ENCODE data around the gene DTNB. TPM values are rescaled to one million over a fixed set of nuclear protein-coding genes. Genes with fewer than 3 reads are reported as not detected.

DTNB gene
- polyA plus RNA-seq, 1 of the 3 experiments (the other 2 are of a cell fraction): 15.3 TPM

DNA sequence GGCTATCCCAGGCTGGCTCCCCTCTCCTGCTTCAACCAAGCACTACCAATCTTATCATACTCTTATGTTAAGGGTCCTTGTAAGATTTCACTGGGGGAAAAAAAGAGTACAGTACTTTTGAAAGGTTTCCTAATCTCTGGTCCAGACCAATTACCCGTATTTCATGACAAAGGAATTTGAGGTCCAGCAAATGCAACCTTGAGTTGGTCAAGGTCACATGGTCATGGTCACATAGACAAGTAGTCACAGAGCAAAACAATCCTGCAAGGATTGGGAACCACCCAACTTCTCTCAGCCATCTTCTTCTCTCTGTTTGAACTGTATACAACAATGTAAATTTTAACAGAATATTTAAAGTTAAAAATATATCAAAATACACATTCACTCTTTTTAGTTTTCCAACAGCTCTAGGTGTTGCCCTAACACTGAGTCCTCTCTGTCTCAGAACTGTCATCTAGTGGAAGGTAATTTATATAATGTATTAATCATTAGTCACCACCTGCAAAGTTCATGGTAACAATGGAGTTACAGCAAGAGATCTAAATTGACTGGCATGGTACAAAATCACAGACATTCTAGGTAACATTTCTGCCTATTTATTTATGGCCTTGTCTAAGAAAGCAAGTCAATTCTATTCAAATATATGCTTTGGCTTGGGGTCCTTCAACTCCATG, 21.5 kb downstream of the DTNB start:
- no peaks in the 10 kb centered on the region for H3F3A ChIP-seq (replicated peaks; ENCODE audit: insufficient read depth)
- no peaks in the 10 kb centered on the region for H3K36me3 ChIP-seq (replicated peaks in 1 of 2; ENCODE audit: control insufficient read depth in 1 of 2, insufficient read depth in 2 of 2, low read length in 1 of 2)
- no peak overlapping the region for H2AFZ ChIP-seq (ENCODE audit: low read depth)
- H3K4me1 ChIP-seq (ENCODE audit: control insufficient read depth in 1 of 2, insufficient read depth in 2 of 2, low read depth in 1 of 2, low read length in 1 of 2): peaks cover 0 to 2% of the 10 kb centered on the region in 2 experiments; a peak in 2 of 4 replicates
- no peaks in the 10 kb centered on the region for H3K9me3 ChIP-seq
- H3K79me2 ChIP-seq (ENCODE audit: insufficient read depth): peaks cover 4% of the 10 kb centered on the region
- POLR2A ChIA-PET: no interaction called here
- TF ChIP-seq, protein P1, sequence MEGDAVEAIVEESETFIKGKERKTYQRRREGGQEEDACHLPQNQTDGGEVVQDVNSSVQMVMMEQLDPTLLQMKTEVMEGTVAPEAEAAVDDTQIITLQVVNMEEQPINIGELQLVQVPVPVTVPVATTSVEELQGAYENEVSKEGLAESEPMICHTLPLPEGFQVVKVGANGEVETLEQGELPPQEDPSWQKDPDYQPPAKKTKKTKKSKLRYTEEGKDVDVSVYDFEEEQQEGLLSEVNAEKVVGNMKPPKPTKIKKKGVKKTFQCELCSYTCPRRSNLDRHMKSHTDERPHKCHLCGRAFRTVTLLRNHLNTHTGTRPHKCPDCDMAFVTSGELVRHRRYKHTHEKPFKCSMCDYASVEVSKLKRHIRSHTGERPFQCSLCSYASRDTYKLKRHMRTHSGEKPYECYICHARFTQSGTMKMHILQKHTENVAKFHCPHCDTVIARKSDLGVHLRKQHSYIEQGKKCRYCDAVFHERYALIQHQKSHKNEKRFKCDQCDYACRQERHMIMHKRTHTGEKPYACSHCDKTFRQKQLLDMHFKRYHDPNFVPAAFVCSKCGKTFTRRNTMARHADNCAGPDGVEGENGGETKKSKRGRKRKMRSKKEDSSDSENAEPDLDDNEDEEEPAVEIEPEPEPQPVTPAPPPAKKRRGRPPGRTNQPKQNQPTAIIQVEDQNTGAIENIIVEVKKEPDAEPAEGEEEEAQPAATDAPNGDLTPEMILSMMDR (IDR thresholded peaks at IDR 0.05): no peak
- TF ChIP-seq, protein P2, sequence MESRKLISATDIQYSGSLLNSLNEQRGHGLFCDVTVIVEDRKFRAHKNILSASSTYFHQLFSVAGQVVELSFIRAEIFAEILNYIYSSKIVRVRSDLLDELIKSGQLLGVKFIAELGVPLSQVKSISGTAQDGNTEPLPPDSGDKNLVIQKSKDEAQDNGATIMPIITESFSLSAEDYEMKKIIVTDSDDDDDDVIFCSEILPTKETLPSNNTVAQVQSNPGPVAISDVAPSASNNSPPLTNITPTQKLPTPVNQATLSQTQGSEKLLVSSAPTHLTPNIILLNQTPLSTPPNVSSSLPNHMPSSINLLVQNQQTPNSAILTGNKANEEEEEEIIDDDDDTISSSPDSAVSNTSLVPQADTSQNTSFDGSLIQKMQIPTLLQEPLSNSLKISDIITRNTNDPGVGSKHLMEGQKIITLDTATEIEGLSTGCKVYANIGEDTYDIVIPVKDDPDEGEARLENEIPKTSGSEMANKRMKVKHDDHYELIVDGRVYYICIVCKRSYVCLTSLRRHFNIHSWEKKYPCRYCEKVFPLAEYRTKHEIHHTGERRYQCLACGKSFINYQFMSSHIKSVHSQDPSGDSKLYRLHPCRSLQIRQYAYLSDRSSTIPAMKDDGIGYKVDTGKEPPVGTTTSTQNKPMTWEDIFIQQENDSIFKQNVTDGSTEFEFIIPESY (IDR thresholded peaks at IDR 0.05; ENCODE audit: borderline replicate concordance, low read depth): no peak
- TF ChIP-seq TAF1 (IDR thresholded peaks at IDR 0.05; ENCODE audit: borderline replicate concordance, low read depth, low read length) (no peak), GATA2 (CRISPR knock-in tag; IDR thresholded peaks at IDR 0.05) (no peak), SIN3A (IDR thresholded peaks at IDR 0.05; ENCODE audit: borderline replicate concordance, low read depth, low read length) (no peak), FOXM1 (IDR thresholded peaks at IDR 0.05; ENCODE audit: low read depth) (no peak), SMC3 (IDR thresholded peaks at IDR 0.05; ENCODE audit: low read depth, low read length) (no peak), MEF2A (IDR thresholded peaks at IDR 0.05; ENCODE audit: borderline replicate concordance, low read depth) (no peak), RCOR1 (IDR thresholded peaks at IDR 0.05; ENCODE audit: low read length) (no peak)
- TF ChIP-seq, protein P3, sequence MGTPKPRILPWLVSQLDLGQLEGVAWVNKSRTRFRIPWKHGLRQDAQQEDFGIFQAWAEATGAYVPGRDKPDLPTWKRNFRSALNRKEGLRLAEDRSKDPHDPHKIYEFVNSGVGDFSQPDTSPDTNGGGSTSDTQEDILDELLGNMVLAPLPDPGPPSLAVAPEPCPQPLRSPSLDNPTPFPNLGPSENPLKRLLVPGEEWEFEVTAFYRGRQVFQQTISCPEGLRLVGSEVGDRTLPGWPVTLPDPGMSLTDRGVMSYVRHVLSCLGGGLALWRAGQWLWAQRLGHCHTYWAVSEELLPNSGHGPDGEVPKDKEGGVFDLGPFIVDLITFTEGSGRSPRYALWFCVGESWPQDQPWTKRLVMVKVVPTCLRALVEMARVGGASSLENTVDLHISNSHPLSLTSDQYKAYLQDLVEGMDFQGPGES (IDR thresholded peaks at IDR 0.05; ENCODE audit: low read depth, low read length): no peak
- TF ChIP-seq, protein P4, sequence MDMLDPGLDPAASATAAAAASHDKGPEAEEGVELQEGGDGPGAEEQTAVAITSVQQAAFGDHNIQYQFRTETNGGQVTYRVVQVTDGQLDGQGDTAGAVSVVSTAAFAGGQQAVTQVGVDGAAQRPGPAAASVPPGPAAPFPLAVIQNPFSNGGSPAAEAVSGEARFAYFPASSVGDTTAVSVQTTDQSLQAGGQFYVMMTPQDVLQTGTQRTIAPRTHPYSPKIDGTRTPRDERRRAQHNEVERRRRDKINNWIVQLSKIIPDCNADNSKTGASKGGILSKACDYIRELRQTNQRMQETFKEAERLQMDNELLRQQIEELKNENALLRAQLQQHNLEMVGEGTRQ (IDR thresholded peaks at IDR 0.05; ENCODE audit: borderline replicate concordance, low read depth, low read length): no peak
- H3K9ac ChIP-seq: no peak overlapping the region
- H3K9me2 ChIP-seq: no peaks in the 10 kb centered on the region
- H3K27me3 ChIP-seq (ENCODE audit: insufficient read depth): no peaks in the 10 kb centered on the region
- no peaks in the 10 kb centered on the region for H4K20me1 ChIP-seq (ENCODE audit: insufficient read depth)
- CTCF ChIA-PET: interaction anchor here (1.1 to 2.3 kb wide), 4 partner anchors 12 to 45 kb away, joined by 3 to 14 read pairs (median 4); no protein-coding TSS in a partner anchor
- no peak overlapping the region for H3K4me2 ChIP-seq
- no peak for DNase-seq
- no peak overlapping the region for H3K4me3 ChIP-seq (ENCODE audit: low read depth in 2 of 2, low read length in 1 of 2)
- WGBS (ENCODE audit: low lambda C conversion rate): 83% methylated on average over 1 of the region's 1 CpG
- no peak overlapping the region for H3K27ac ChIP-seq (ENCODE audit: low read depth in 2 of 2, low read length in 1 of 2)

All from SK-N-SH (cell line).